HCT116 (cell line): ENCODE data around the gene NOP16. TPM values are rescaled to one million over a fixed set of nuclear protein-coding genes. Genes with fewer than 3 reads are reported as not detected.

ENCODE experiments used
- ATAC-seq: fragments of 200-7000 bp; cut with Tn5 transposase; 2 replicates; pipeline ENCODE4 v1.9.1; 2020; ENCODE audit warnings: mild to moderate bottlenecking, moderate library complexity
- BruUV-seq: library from RNA; stranded (reverse); fragments of 400-500 nt; replicated peaks from 2 replicates; lab custom pipeline; 2021; lab: Mats Ljungman, UMichigan
- CTCF ChIA-PET: fragments of 300-600 bp; sonication (Branson Sonifier 250); formaldehyde crosslinking; loops from one replicate; lab custom pipeline; 2021; ENCODE audit warnings: antibody characterized with exemption; lab: Charles Lee
- POLR2A ChIA-PET: fragments of 300-600, 350-600 bp; sonication (Branson Sonifier 250); formaldehyde crosslinking; loops from one replicate; lab custom pipeline; 2021; ENCODE audit warnings: antibody characterized with exemption; lab: Charles Lee
- RAD21 ChIA-PET, 2 experiments: fragments of 300-600 bp; sonication (Branson Sonifier 250); formaldehyde crosslinking; loops; one replicate each; lab custom pipeline; 2023; ENCODE audit warnings: low total read pairs in 2 of 2; ENCODE audit not compliant: uncharacterized antibody in 2 of 2, unreplicated experiment in 2 of 2, low non-redundant PET in 1 of 2; lab: Charles Lee
- DNase-seq: peaks from one replicate; pipeline ENCODE4 v3.0.0-alpha.2; 2010; ENCODE audit warnings: low read depth, low spot score
- H2AFZ ChIP-seq: fragments of 200-600 bp; shearing (Covaris generic), sonication (generic); 2 replicates; pipeline ENCODE4 v1.6.1; 2017; ENCODE audit warnings: low read depth, mixed run types, mixed read lengths, antibody characterized with exemption, low read length; ENCODE audit not compliant: poor library complexity, severe bottlenecking
- H3K27ac ChIP-seq: 2 replicates; pipeline ENCODE4 v1.5.1; 2012; ENCODE audit warnings: low read depth, low read length
- H3K27me3 ChIP-seq: fragments of 200-600 bp; sonication (generic); 2 replicates; pipeline ENCODE4 v1.6.1; 2016; ENCODE audit warnings: mixed run types, low read length, mixed read lengths; ENCODE audit not compliant: insufficient read depth
- H3K36me3 ChIP-seq, 2 experiments: fragments of 200-500 bp in 1 of 2; fragments of 200-600 bp in 1 of 2; sonication (Bioruptor generic) in 1 of 2; sonication (generic) in 1 of 2; 2 replicates each; pipeline versions ENCODE4 v1.5.1 to v1.6.1; 2014 to 2016; ENCODE audit warnings: low read length in 2 of 2, inconsistent platforms in 1 of 2, mixed read lengths in 1 of 2, mixed run types in 1 of 2; ENCODE audit not compliant: insufficient read depth in 2 of 2, control insufficient read depth in 1 of 2
- H3K4me1 ChIP-seq, 2 experiments: fragments of 200-600 bp in 1 of 2; sonication (generic) in 1 of 2; 2 replicates each; pipeline versions ENCODE4 v1.5.1 to v1.6.1; 2012 to 2017; ENCODE audit warnings: low read length in 2 of 2, inconsistent platforms in 1 of 2, mild to moderate bottlenecking in 1 of 2, mixed read lengths in 1 of 2, mixed run types in 1 of 2, moderate library complexity in 1 of 2; ENCODE audit not compliant: insufficient read depth in 2 of 2, control insufficient read depth in 1 of 2
- H3K4me2 ChIP-seq: fragments of 200-600 bp; sonication (generic); 2 replicates; pipeline ENCODE4 v1.6.1; 2017; ENCODE audit warnings: mixed run types, low read length, mixed read lengths
- H3K4me3 ChIP-seq, 2 experiments: fragments of 200-600 bp in 1 of 2; sonication (generic) in 1 of 2; replicated peaks in 1 of 2; 2 replicates each; pipeline ENCODE4 v1.5.1; 2011 to 2016; ENCODE audit warnings: low read length in 2 of 2, control low read depth in 1 of 2, low read depth in 1 of 2, mild to moderate bottlenecking in 1 of 2, mixed read lengths in 1 of 2, mixed run types in 1 of 2
- H3K79me2 ChIP-seq: fragments of 200-600 bp; sonication (generic); 2 replicates; pipeline ENCODE4 v1.6.1; 2017; ENCODE audit warnings: mild to moderate bottlenecking, mixed run types, low read length, moderate library complexity, mixed read lengths; ENCODE audit not compliant: insufficient read depth
- H3K9ac ChIP-seq: fragments of 200-600 bp; sonication (generic); 2 replicates; pipeline ENCODE4 v1.6.1; 2016; ENCODE audit warnings: low read length, mixed read lengths
- H3K9me2 ChIP-seq: fragments of 200-600 bp; sonication (generic), shearing (Covaris generic); 2 replicates; pipeline ENCODE4 v1.6.1; 2017; ENCODE audit warnings: mixed run types, mild to moderate bottlenecking, moderate library complexity; ENCODE audit not compliant: insufficient read depth
- H3K9me3 ChIP-seq, 2 experiments: fragments of 200-500 bp in 1 of 2; fragments of 200-600 bp in 1 of 2; sonication (Bioruptor generic) in 1 of 2; sonication (generic) in 1 of 2; 2 replicates each; pipeline ENCODE4 v1.6.1; 2014 to 2017; ENCODE audit warnings: low read length in 2 of 2, mixed read lengths in 2 of 2, inconsistent platforms in 1 of 2, low read depth in 1 of 2, mild to moderate bottlenecking in 1 of 2, mixed run types in 1 of 2, moderate library complexity in 1 of 2; ENCODE audit not compliant: control insufficient read depth in 1 of 2, insufficient read depth in 1 of 2
- H4K20me1 ChIP-seq: fragments of 200-600 bp; sonication (generic), shearing (Covaris generic); 2 replicates; pipeline ENCODE4 v1.6.1; 2017; ENCODE audit warnings: mixed run types, mild to moderate bottlenecking, moderate library complexity; ENCODE audit not compliant: insufficient read depth
- ATF3 ChIP-seq: IDR thresholded peaks from 2 replicates; pipeline ENCODE4 v1.6.1; 2012
- CBX3 ChIP-seq: IDR thresholded peaks from 2 replicates; pipeline ENCODE4 v1.6.1; 2012; ENCODE audit warnings: low read depth
- CTCF ChIP-seq, 3 experiments: fragments of 200-600 bp in 1 of 3; sonication (generic) in 1 of 3; IDR thresholded peaks in 2 of 3; conservative IDR thresholded peaks in 1 of 3; 2 replicates each; pipeline ENCODE4 v1.5.1; 2012 to 2017; ENCODE audit warnings: low read depth in 2 of 3, low read length in 2 of 3, antibody characterized with exemption in 1 of 3, borderline replicate concordance in 1 of 3, control low read depth in 1 of 3, mild to moderate bottlenecking in 1 of 3, mixed read lengths in 1 of 3, mixed run types in 1 of 3, moderate library complexity in 1 of 3; ENCODE audit not compliant: insufficient read depth in 1 of 3
- EGR1 ChIP-seq: IDR thresholded peaks from 2 replicates; pipeline ENCODE4 v1.6.1; 2012; ENCODE audit warnings: low read depth
- POLR2A ChIP-seq: IDR thresholded peaks from 2 replicates; pipeline ENCODE4 v1.7.0; 2011; ENCODE audit warnings: borderline replicate concordance; ENCODE audit not compliant: insufficient read depth, insufficient read length; ENCODE audit errors: extremely low read depth
- RAD21 ChIP-seq: IDR thresholded peaks from 2 replicates; pipeline ENCODE4 v1.6.1; 2012; ENCODE audit warnings: low read depth, mild to moderate bottlenecking
- SIN3A ChIP-seq: IDR thresholded peaks from 2 replicates; pipeline ENCODE4 v1.6.1; 2012; ENCODE audit warnings: low read depth
- SP1 ChIP-seq: IDR thresholded peaks from 2 replicates; pipeline ENCODE4 v1.6.1; 2012; ENCODE audit warnings: low read depth
- SRF ChIP-seq: IDR thresholded peaks from 2 replicates; pipeline ENCODE4 v1.6.1; 2012; ENCODE audit warnings: low read depth
- ZFX ChIP-seq: fragments of 450-650 bp; IDR thresholded peaks from 2 replicates; pipeline ENCODE4 v1.6.1; 2017
- ZNF274 ChIP-seq: fragments of 200-500 bp; sonication (Bioruptor generic); IDR thresholded peaks from 2 replicates; pipeline ENCODE4 v1.6.1; 2014; ENCODE audit warnings: mild to moderate bottlenecking, low read depth, low read length, inconsistent platforms
- intact Hi-C: fragments of 100-400 bp; cut with micrococcal nuclease; formaldehyde crosslinking; loops from 2 replicates; pipeline ENCODE4 v1.10.0; 2022
- total RNA-seq: library from RNA; stranded (reverse); gene quantifications from one replicate; pipeline ENCODE4 v1.2.1, GENCODE V29; 2021; ENCODE audit not compliant: unreplicated experiment

NOP16 gene
- total RNA-seq, 1 experiment from 2014 or later: 67.1 TPM

DNA sequence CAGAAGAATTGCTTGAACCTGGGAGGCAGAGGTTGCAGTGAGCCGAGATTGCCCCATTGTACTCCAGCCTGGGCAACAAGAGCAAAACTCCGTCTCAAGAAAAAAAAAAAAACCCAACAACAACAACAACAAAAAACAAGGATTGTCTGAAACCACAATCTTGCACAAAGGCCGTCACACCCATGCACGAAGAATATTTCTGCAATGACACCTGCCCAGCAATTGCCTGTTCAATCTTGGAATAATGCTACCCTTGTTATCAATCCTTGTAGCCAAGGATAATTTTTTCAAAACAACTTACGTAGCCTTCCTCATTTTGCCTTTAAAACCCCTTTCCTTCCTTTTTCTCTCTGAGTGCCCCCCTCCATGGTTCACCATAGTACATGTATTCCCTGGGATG, 31.7 kb upstream of the NOP16 start:
- POLR2A ChIA-PET: no interaction called here
- no peak overlapping the region for H3K27ac ChIP-seq

More for the DNA sequence above, 31.7 kb upstream of the NOP16 start:
- Histone ChIP-seq H4K20me1 (no peaks in the 10 kb centered on the region), H3K9ac (no peak overlapping the region), H3K79me2 (peaks cover 10% of the 10 kb centered on the region), H3K4me2 (no peak overlapping the region), H3K9me3 (peaks cover 0 to 3% of the 10 kb centered on the region in 2 experiments; a peak in 1 of 4 replicates), H3K36me3 (no peaks in the 10 kb centered on the region), H3K27me3 (no peaks in the 10 kb centered on the region), H3K9me2 (no peaks in the 10 kb centered on the region), H3K4me3 (no peak overlapping the region), H2AFZ (no peak overlapping the region), H3K4me1 (peaks cover 8 to 24% of the 10 kb centered on the region in 2 experiments)
- intact Hi-C loops: no loop called here
- ChIA-PET RAD21 (no interaction called here), CTCF (no interaction called here)
- DNase-seq: no peak
- BruUV-seq: no TSS peak
- no peak for ATAC-seq
- TF ChIP-seq CBX3 (no peak), RAD21 (no peak), ATF3 (no peak), CTCF (IDR thresholded peaks at IDR 0.05 in 2 of 3, conservative IDR thresholded peaks at IDR 0.05 in 1 of 3; ENCODE audit: borderline replicate concordance in 1 of 3, insufficient read depth in 1 of 3, low read depth in 2 of 3, low read length in 2 of 3) (no peak), POLR2A (no peak), ZNF274 (no peak), EGR1 (no peak), SIN3A (no peak), SP1 (no peak), ZFX (no peak), SRF (no peak)
